GM12892 (cell line): ENCODE measurements around the gene IL31. TPM values are rescaled to one million over a fixed set of nuclear protein-coding genes. Genes with fewer than 3 reads are reported as not detected.
"Not testable (repeated sequence)": the region's sequence is repeated elsewhere in the genome, so short reads cannot be mapped to it uniquely, and the experiment has no call there.

Experiments
- DNase-seq: peaks from one replicate; pipeline ENCODE4 v3.0.0; 2011; ENCODE audit not compliant: insufficient read length
- FAIRE-seq: peaks from 2 replicates; lab custom pipeline; 2011; peaks lifted over from hg19 to GRCh38; lab: Jason Lieb, UNC
- POLR2A ChIP-seq: IDR thresholded peaks from 2 replicates; pipeline ENCODE4 v1.6.1; 2011; ENCODE audit warnings: low read depth, low read length, control low read depth
- POLR2AphosphoS5 ChIP-seq: IDR thresholded peaks from 2 replicates; pipeline ENCODE4 v1.6.1; 2011; ENCODE audit warnings: low read depth, low read length, control low read depth
- TAF1 ChIP-seq: IDR thresholded peaks from 2 replicates; pipeline ENCODE4 v1.6.1; 2011; ENCODE audit warnings: low read depth, mild to moderate bottlenecking, control low read depth, low read length, borderline replicate concordance
- polyA plus RNA-seq: library from polyadenylated mRNA; unstranded; fragments of >200 nt; gene quantifications from one replicate; pipeline ENCODE4 v1.2.1, GENCODE V29; 2012; ENCODE audit warnings: missing spikeins, inconsistent platforms; ENCODE audit not compliant: missing spikeins

Gene IL31
- polyA plus RNA-seq = not detected

- FAIRE-seq (no peak), DNase-seq (no peak)
- TF ChIP-seq POLR2AphosphoS5 (no peak), TAF1 (no peak), POLR2A (no peak)
Observed at GRCh38 chr12:122174155-122174845, at the start of gene IL31. IL31 (minus strand) TSS chr12:122174221; CDS start chr12:122174172, 49 bp downstream.

GRCh38 chr12:122216445-122216844, 42.4 kb upstream of the IL31 start:
- no peak for FAIRE-seq
- TF ChIP-seq POLR2AphosphoS5 (no peak), TAF1 (no peak), POLR2A (no peak)
- DNase-seq = no peak

- DNase-seq (no peak), FAIRE-seq (no peak)
- TF ChIP-seq POLR2AphosphoS5 (no peak), TAF1 (no peak), POLR2A (no peak)
Observed at GRCh38 chr12:122215771-122216170, 41.8 kb upstream of the IL31 start.

GRCh38 chr12:122208073-122208820, 34.2 kb upstream of the IL31 start:
- FAIRE-seq (no peak), DNase-seq (no peak)
- TF ChIP-seq POLR2AphosphoS5 = no peak
- TF ChIP-seq TAF1 = no peak
- TF ChIP-seq POLR2A = no peak

GRCh38 chr12:122207391-122207790, 33.4 kb upstream of the IL31 start:
- no peak for TF ChIP-seq TAF1
- DNase-seq = no peak
- FAIRE-seq = no peak

GRCh38 chr12:122206976-122207375, 33.0 kb upstream of the IL31 start:
- no peak for FAIRE-seq
- TF ChIP-seq POLR2AphosphoS5 (no peak), TAF1 (no peak), POLR2A (no peak)
- no peak for DNase-seq

GRCh38 chr12:122206111-122206881, 32.3 kb upstream of the IL31 start:
- FAIRE-seq = no peak
- no peak for DNase-seq
- TF ChIP-seq TAF1 (no peak), POLR2A (peak; percentile 16; the same call in 1 of the 2 replicates)

GRCh38 chr12:122205053-122205925, 31.3 kb upstream of the IL31 start:
- TF ChIP-seq TAF1 (no peak), POLR2A (no peak), POLR2AphosphoS5 (no peak)
- DNase-seq = no peak
- no peak for FAIRE-seq

- DNase-seq = no peak
- TF ChIP-seq TAF1 (no peak), POLR2A (no peak), POLR2AphosphoS5 (no peak)
- FAIRE-seq = no peak
Observed at GRCh38 chr12:122204167-122205052, 30.4 kb upstream of the IL31 start.

- TF ChIP-seq TAF1 (no peak), POLR2A (no peak)
- DNase-seq (no peak), FAIRE-seq (peak; percentile 50)
Observed at GRCh38 chr12:122203301-122204166, 29.5 kb upstream of the IL31 start, which contains the start of gene B3GNT4. B3GNT4 (plus strand) TSS chr12:122203709; CDS start chr12:122204619, 910 bp downstream.

GRCh38 chr12:122202811-122203210, 28.8 kb upstream of the IL31 start:
- not testable (repeated sequence) for FAIRE-seq, DNase-seq
